GM18951 (cell line): ENCODE data around the gene KRT84.
"Not testable (repeated sequence)": the region's sequence is repeated elsewhere in the genome, so short reads cannot be mapped to it uniquely, and the experiment has no call there.

Experiments
- POLR2A ChIP-seq: IDR thresholded peaks from 4 replicates; pipeline ENCODE4 v1.6.1; 2011; ENCODE audit warnings: mild to moderate bottlenecking; ENCODE audit not compliant: insufficient read length, insufficient read depth; ENCODE audit errors: extremely low read depth
- in situ Hi-C: fragments of 300-500 bp; cut with MboI; formaldehyde crosslinking; loops from one replicate; pipeline ENCODE4 v1.12.0; 2022; ENCODE audit warnings: low sequenced_read_pairs, mixed read lengths, inconsistent platforms; ENCODE audit not compliant: unreplicated experiment

Gene KRT84

GRCh38 chr12:52347551-52348510 lies 37.6 kb downstream of the KRT84 start:
- TF ChIP-seq POLR2A: no peak
- in situ Hi-C loops: no loop called here

- in situ Hi-C loops: no loop called here
- TF ChIP-seq POLR2A: no peak
Observed at GRCh38 chr12:52347016-52347415, 38.4 kb downstream of the KRT84 start.

GRCh38 chr12:52346593-52346992 lies 38.9 kb downstream of the KRT84 start:
- in situ Hi-C loops: no loop called here
- TF ChIP-seq POLR2A: no peak

GRCh38 chr12:52345041-52345440 lies 40.4 kb downstream of the KRT84 start:
- in situ Hi-C loops: not testable (repeated sequence)

GRCh38 chr12:52344111-52344510 lies 41.3 kb downstream of the KRT84 start:
- TF ChIP-seq POLR2A: no peak
- in situ Hi-C loops: no loop called here

- TF ChIP-seq POLR2A: no peak
- in situ Hi-C loops: no loop called here
Observed at GRCh38 chr12:52343550-52343949, 41.9 kb downstream of the KRT84 start.

GRCh38 chr12:52342781-52343490 lies 42.5 kb downstream of the KRT84 start:
- in situ Hi-C loops: no loop called here
- TF ChIP-seq POLR2A: no peak

GRCh38 chr12:52341066-52341580 lies 44.3 kb downstream of the KRT84 start:
- in situ Hi-C loops: no loop called here

GRCh38 chr12:52338241-52338960 lies 47.1 kb downstream of the KRT84 start:
- in situ Hi-C loops: no loop called here
- no peak for TF ChIP-seq POLR2A

More at GRCh38 chr12:52341066-52341580, 44.3 kb downstream of the KRT84 start:
- no peak for TF ChIP-seq POLR2A

GRCh38 chr12:52337054-52337453 lies 48.4 kb downstream of the KRT84 start:
- no peak for TF ChIP-seq POLR2A
- in situ Hi-C loops: no loop called here

- in situ Hi-C loops: no loop called here
- TF ChIP-seq POLR2A: no peak
Observed at GRCh38 chr12:52336641-52337040, 48.8 kb downstream of the KRT84 start.

GRCh38 chr12:52335598-52336262 lies 49.7 kb downstream of the KRT84 start:
- in situ Hi-C loops: no loop called here
- no peak for TF ChIP-seq POLR2A
